Retinal pigment epithelial cell (primary cell): ENCODE results near the gene TXNRD1.

Source experiments
- DNase-seq: peaks from one replicate; pipeline ENCODE4 v3.0.0-alpha.2; 2010; ENCODE audit warnings: low read depth
- H3K4me3 ChIP-seq: 2 replicates; pipeline ENCODE4 v1.5.1; 2011; ENCODE audit warnings: mild to moderate bottlenecking, low read length, control low read depth, moderate library complexity
- TF ChIP-seq, protein P1 (sequence below): conservative IDR thresholded peaks from 2 replicates; pipeline ENCODE4 v1.5.1; 2011; ENCODE audit warnings: low read depth, low read length, control low read depth, inconsistent platforms

Gene TXNRD1

DNA sequence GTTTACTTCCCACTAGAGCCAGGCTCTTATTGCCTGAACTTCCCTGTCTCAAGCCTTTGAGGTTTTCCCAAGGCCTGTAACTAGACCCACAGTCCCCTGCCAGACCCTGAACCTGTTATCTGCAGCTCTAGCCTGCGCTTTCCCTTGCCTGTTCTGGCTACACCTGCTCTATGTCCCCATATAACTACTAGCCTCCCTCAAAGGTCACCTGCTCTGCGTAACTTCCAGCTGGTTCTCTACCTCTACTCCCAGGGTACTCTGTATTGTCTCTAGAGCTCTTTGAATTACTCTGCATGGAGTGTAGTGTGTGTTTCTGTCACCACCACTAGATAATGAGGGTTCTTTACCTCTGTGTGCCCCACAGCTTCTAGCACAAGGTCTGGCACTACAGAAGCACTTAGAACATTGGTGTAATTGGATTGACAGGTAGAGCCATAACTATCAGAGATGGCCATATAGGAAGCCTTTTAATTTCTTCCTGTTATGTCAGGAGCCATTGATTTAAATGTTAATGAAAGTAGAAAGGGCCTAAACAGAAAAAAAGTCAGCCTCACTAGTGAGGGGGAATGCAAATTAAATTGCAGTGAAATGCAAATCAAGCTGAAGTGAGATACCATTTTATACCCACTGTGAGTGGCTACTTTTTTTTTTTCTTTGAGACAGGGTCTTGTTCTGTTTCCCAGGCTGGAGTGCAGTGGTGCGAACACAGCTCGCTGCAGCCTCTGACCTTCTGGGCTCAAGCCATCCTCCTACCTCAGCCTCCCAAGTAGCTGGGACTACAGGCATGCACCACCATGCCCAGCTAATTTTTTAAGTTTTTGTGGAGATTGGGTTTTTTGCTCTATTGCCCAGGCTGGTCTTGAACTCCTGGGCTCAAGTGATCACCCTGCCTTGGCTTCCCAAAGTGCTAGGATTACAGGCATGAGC is 135.7 kb downstream of the TXNRD1 start:
- TF ChIP-seq, protein P1, sequence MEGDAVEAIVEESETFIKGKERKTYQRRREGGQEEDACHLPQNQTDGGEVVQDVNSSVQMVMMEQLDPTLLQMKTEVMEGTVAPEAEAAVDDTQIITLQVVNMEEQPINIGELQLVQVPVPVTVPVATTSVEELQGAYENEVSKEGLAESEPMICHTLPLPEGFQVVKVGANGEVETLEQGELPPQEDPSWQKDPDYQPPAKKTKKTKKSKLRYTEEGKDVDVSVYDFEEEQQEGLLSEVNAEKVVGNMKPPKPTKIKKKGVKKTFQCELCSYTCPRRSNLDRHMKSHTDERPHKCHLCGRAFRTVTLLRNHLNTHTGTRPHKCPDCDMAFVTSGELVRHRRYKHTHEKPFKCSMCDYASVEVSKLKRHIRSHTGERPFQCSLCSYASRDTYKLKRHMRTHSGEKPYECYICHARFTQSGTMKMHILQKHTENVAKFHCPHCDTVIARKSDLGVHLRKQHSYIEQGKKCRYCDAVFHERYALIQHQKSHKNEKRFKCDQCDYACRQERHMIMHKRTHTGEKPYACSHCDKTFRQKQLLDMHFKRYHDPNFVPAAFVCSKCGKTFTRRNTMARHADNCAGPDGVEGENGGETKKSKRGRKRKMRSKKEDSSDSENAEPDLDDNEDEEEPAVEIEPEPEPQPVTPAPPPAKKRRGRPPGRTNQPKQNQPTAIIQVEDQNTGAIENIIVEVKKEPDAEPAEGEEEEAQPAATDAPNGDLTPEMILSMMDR: no peak
- no peak overlapping the region for H3K4me3 ChIP-seq
- DNase-seq: no peak

DNA sequence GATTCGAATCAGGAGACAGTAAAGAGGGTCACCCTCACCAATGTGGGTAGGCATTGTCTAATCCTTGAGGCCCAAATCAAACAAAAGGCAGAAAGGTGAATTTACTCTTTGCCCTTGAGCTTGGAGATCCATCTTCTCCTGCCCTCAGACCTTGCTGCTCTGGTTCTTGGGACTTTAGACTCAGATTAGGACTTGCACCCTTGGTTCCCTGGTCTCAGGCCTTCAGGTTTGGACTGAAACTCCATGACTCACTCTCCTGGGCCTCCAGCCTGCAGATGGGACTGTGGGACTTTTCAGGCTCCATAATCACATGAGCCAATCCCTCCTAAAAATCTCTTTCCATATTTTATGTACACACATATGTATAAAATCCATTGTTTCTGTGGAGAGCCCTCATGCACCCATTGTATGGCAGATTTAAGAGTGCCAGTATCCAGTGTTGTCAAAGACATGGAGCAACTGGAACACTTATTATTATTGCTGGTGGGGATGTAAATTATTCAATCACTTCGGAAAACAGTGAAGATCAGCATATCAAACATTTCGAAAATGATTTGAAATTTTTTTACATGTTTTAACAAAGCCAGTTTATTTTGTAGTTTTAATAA is 136.6 kb downstream of the TXNRD1 start:
- DNase-seq: no peak
- no peak overlapping the region for H3K4me3 ChIP-seq
- TF ChIP-seq, protein P1: no peak

DNA sequence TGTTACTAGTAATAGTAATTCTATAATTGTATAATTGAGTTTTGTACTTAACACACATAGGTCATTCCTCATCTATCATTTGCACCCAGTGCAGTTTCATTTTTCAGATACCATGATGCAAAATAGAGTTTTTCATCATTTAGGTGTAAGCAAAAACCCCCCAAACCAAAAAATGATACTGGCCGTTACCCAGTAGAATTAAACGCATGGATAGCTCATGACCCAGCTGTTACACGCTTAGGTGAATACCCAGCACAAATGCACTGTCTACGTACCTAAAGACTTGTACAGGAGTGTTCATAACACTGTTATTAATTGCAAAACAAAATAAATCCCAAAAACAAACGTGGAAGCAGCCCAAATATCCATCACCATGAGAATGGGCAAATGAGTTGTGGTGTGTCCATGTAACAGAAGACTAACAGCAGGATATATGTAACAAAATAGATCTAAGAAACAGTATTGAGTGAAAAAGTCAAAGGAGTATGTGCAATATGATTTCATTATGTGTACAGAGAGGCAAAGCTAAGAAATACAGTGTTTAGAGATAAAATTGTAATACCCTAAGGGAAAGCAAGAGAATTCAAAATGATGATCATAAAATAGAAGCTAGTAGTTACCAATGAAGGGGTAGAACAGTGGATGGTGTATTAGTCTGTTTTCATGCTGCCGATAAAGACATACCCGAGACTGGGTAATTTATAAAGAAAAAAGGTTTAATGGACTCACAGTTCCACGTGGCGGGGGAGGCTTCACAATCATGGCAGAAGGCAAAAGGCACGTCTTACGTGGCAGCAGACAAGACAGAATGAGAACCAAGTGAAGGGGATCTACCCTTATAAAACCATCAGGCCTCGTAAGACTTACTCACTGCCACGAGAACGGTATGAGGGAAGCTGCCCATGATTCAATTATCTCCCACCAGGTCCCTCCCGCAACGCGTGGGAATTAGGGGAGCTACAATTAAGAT is 137.7 kb downstream of the TXNRD1 start:
- DNase-seq: no peak
- H3K4me3 ChIP-seq: no peak overlapping the region
- TF ChIP-seq, protein P1: no peak

DNA sequence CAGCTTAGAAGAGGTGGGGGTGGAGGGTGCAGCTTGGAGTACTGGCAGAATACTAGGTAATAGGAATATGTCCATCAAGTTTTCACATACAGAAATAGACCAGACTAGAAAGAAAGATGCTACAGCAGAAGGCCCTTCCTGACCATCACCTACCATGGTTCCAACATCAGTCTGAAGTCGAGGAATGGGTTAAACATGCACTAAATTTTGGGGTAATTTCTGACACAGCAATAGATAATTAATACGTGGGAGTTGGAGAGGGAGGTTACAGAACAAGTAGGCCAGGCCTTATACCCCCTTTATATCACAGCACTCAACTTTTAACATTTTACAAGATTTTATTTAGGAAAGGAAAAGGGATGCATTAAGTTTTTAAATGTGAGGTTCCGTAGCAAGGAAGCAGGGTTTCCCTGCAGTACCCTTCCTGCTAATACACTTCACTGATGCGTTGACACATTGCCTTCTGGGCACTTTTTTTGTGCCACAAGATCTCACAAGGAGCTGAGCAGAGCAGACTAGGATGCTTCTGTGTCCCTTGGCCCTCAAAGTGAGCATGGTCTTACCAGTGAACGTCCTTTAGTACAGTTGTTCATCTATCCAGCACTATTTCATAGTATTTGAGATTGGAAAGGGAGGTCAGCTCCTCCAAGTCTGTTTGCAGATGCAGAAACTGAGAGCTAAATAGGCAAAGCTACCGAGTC is 138.7 kb downstream of the TXNRD1 start:
- TF ChIP-seq, protein P1: no peak
- DNase-seq: no peak
- H3K4me3 ChIP-seq: no peak overlapping the region

- TF ChIP-seq, protein P1: no peak
- no peak for DNase-seq
- no peak overlapping the region for H3K4me3 ChIP-seq
These were observed 139.4 kb downstream of the TXNRD1 start for GRCh38 chr12:104354868-104355570.

GRCh38 chr12:104355630-104356029 is 140.1 kb downstream of the TXNRD1 start:
- TF ChIP-seq, protein P1: no peak
- no peak overlapping the region for H3K4me3 ChIP-seq
- no peak for DNase-seq
